GM19238 (cell line): Measurements from ENCODE around the gene TCTN1.
"Not testable (repeated sequence)": the region's sequence is repeated elsewhere in the genome, so short reads cannot be mapped to it uniquely, and the experiment has no call there.

Experiments
- DNase-seq: peaks from one replicate; pipeline ENCODE4 v3.0.0; 2011; ENCODE audit warnings: low spot score; ENCODE audit not compliant: insufficient read length

TCTN1 gene

DNA sequence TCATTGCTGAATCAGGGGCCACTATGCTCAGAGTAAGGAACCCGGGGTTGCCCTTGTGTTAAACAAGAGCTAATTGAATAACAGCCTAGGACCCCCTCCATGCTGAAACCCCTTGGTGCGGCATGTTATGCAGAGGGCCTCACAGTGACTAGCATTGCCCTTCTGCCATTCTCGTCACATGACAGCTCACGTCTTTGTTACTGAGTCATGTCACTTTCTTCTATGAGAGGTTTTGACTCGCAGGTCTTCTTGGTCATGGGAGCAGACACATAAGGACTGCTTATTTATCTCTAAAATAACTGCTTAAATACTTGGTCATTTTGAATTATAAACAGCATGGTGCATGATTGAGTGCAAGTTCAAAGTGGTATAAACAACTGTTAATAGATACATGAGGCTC, 24.9 kb downstream of the TCTN1 start:
- no peak for DNase-seq

DNA sequence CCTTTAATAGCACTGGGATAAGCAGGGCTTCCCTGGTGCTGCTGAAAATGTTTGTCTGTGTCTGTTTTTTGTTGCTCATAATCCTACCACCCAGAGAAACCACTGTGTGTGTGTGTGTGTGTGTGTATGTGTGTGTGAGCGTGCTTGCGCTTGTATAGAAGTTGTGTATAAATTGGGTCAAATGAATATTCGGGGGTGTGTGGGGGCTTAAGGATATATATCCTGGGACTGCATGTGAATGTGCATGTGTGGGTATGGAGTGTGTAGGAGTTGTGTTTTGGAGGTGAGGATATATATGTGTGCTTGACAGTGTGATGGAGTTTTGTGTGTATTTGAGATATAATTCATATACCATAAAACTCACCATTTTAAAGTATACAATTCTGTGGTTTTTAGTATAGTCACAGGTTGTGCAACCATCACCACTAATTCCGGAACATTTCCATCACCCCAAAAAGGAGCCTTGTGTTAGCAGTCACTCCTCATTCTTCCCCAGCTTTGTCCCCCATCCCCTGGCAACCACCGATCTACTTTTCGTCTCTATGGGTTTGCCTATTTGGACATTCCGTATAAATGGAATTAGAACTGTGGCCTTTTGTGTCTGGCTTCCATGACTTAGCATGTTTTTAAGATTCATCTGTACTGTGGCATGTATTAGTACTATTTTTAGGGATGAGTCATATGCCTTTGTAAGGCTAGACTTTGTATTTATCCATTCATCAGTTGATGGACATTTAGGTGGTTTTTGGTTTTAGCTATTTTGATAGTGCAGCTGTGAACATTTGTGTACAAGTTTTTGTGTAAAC, 25.6 kb downstream of the TCTN1 start:
- DNase-seq, result no peak

DNA sequence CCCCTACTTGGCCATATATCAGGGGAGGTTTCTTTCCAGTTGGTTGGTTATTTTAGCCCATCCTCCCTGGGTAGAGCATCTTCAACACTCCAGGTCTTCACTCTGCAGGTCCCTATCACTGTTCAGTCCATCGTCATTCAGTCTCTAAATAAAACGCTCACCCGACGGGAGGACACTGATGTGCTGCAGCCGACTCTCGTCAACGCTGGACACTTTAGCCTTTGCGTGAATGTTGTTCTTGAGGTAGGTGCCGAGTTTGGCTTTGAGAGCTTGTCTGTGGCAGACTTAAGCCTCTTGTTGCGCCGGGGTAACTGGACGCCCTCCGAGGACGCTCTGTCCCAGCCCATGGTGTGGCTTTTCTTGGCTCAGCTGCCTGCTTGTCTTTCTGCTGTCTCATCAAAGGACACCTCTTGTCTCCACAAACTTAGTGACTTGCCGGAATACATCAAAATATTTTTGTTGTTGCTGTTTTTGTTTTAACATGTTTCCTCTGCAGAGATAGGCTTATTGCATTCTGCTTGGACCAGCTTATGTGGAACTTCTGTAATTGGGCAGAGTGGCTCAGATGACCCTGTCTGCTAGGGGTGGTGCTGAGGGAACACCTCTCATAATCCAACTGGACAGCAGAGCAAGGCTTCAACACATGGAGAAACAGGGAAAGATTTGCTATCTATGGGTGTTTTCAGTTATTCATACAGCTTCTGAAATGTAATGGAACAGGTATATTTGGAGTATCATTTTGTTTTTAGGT, 26.5 kb downstream of the TCTN1 start:
- DNase-seq, result no peak

DNA sequence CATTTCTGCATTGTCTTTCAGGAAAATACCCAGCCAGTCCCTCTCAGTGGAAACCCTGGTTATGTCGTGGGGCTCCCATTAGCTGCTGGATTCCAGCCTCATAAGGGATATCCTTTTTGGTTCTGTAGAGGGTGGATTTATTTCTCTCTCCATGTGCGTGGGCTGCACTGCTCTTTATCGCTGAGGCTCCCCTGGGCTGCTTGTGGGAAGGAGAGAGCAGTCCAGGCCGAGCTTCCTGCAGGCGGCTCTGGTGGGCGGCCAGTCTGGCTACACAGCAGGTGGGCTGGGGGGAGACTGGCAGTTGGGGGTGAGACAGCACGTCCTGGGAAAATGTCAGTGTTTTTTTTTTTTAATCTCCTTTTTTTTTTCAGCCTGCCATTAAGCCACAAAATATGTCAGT, 27.6 kb downstream of the TCTN1 start:
- no peak for DNase-seq

DNA sequence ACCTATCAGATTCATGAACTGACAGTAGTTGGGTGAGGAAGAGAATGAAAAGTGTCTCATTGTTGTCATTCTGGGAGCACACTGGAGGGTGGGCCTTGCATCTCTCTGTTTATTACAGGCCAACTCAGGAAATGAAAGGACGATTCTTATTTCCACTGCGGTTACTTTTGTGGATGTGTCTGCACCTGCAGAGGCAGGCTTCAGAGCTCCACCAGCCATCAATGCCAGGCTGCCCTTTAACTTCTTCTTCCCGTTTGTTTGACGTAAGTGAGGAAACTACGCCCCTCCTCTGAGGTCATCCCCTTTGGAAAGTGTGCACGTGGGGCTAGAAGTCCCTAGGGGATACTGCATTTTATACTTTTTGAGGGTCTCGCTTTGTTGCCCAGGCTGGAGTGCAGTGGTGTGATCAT, 33.7 kb downstream of the TCTN1 start:
- DNase-seq, result no peak

DNA sequence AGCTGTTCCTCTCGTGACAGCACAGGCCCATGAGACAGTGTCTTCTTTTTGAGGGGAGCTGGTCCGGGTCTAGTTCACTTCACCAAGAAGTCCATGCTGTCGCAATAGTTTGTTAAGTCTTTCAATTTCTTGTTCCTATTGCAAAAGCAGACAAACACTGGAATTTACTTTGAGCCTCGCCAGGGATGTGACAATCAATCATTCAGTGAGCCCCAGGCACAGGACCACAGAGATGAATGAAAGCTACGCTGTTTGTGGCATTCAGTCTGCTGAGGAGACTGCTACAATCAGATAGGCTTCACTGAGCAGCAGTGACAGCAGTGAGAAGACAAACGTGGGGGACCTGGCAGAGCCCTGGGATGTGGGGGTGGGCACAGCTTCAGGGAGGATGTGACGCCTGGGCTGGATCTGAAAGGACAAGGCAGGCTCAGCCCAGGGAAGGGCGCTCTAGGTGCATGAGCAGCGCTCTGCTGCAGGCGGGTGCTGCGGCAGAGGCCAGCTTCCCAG, 35.5 kb downstream of the TCTN1 start:
- DNase-seq, result no peak

DNA sequence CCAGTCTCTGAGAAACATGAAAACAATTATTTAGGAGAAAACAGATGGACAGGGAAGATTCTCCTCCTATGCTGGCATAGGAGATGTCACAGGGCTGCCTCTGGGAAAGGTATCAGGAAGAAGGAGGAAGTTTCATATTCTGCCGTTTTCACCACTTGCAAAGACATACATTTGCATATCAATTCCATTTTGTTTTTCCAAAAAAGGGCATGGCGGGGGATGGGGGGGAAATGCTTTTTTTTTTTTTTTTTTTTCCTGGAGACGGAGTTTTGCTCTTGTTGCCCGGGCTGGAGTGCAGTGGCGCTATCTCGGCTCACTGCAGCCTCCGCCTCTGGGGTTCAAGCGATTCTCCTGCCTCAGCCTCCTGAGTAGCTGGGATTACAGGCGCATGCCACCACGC, 40.3 kb downstream of the TCTN1 start:
- DNase-seq, result not testable (repeated sequence)

DNA sequence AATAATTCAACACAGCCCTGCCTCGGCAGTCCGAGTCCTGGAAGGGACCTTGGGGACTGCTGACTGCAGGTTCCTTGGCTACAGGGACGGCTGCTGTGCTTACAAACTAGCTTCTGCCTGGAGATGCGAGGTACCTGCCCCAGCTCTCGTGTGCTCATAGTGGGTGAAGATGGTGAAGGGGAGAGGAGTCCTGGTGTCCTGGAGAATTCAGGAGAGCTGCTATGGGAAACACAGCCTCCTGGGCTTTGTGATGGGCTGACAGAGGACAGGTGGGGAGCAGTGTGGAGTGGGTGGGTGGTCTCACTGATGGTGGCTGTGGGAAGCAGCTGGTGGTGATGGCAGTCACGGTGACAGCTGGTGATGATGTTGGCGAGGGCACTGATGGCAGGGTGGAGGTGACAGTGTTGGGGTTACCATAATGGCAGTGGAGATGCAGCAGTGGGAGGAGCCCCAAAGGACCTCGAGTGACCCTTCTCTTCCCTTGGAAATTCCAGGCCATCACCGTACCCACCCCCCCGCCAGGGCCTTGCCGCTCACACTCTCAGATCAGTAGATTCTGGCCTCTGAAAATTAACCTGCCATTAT, 42.2 kb downstream of the TCTN1 start:
- no peak for DNase-seq

DNA sequence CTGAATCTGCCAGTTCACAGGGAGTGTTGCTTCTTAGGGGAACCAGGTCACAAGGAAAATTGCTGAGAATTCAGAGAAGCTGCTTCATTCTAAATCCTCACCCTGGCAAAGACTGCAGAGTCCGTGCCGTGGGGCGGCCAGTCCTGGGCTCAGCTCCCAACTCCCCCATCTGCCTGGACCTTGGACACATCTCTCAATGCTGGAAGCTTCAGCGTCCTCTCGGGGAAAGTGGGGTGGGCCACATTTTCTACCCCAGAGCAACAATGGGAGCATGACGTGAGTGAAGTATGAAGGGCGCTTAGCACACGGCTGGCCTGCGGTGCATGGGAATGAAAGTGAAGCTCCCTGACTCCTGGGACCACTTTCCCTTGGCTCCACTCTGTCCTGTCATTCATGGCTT, 43.8 kb downstream of the TCTN1 start:
- no peak for DNase-seq

DNA sequence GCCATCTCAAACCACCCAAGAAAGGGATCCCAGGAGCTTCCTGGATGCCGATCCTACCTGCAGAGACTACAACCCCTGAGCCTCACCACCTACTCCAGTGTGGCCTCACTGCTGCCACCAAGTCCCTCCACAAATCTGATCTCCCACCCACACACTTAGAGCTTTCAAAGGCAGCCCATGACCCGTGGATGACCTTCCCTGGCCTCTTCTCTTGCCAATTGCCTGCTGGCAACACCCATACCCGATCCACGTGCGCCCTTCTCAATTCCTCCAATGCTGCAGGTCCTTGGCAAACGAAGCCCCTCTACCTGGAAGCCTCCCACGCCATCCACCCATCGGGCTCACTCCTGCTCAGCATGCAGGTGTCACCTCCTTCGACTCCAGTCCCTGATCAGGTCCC, 44.3 kb downstream of the TCTN1 start:
- no peak for DNase-seq

DNA sequence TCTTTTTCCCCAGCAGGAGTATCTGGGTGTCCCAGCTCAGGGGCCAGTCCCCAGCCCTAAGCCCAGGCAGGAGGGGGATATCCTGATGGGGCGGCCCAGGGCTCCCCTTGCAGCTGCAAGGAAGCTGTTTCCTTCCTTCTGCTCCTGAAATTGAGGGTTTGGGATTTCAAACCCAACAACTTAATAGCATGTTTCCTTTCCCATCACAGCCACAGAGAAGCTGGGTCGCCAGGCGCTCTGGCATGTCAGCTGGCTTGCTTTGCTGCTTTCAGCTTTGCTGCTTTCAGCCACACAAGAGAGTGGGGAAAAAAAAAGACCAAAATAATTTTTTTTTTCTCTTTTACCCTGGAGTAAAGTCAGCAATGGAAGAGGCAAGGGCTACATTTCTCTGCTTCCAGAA, 44.9 kb downstream of the TCTN1 start:
- no peak for DNase-seq

DNA sequence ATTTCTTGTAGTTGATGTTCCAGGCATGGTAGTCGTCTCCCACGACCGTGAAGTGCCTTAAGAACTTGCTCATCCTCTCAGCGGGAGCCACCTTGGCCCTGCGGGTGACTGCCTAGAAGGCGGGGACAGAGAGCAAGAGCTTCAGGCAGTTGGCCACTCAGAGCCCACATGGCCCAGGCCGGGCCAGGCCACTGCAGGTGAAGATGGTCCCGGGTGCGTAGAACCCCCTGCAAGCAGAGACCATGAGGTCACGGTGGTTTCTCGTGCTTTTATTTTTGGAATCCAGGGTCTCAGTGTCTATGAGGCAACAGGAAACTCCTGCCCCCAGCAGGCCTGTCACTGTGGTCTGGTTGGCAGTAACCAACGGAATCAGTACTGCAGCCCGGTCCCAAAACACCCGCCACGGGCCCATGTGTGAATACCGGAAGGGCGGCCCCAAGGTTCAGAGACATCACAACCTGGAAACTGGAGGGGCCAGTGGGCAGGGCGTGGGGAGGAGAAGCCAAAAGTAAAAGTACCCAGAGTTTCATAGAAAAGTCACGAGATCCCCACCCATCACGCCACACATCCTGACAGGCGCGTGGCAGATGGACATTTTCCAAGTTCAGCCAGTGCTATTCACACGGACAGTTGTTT, 47.5 kb downstream of the TCTN1 start:
- DNase-seq, result peak; percentile 77

DNA sequence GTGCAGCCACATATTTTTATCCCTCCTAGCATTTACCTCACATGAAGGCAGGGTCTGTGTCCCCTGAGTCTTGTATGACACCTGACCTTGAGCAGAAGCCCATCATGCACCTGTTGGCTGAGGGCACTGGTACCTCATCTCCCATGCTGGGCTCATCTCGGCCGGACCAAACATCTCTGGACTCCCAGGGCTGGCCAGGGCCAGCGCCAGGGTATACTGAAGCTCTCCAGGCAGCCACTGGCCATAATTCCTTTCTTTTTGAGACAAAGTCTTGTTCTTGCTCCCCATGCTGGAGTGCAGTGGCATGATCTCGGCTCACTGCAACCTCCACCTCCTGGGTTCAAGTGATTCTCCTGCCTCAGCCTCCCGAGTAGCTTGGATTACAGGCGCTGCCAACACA, 53.0 kb downstream of the TCTN1 start:
- DNase-seq, result no peak

DNA sequence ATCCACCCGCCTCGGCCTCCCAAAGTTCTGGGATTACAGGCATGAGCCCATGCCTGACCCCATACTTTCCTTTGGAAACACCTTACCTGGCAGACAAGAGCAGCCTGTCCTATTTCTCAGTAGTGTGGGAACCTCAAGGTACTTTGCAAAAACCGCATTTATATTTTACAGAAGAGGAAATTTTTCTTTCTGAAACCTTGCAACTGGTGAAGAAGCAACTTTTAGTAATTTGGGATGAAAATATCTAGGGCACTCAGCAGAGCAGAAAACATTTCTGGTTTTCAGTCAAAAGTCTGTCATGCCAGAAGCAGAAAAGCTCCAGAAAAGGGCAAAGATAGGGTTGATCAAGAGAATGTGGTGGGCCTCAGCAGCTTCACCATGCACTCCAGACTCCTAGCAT, 53.7 kb downstream of the TCTN1 start:
- no peak for DNase-seq

DNA sequence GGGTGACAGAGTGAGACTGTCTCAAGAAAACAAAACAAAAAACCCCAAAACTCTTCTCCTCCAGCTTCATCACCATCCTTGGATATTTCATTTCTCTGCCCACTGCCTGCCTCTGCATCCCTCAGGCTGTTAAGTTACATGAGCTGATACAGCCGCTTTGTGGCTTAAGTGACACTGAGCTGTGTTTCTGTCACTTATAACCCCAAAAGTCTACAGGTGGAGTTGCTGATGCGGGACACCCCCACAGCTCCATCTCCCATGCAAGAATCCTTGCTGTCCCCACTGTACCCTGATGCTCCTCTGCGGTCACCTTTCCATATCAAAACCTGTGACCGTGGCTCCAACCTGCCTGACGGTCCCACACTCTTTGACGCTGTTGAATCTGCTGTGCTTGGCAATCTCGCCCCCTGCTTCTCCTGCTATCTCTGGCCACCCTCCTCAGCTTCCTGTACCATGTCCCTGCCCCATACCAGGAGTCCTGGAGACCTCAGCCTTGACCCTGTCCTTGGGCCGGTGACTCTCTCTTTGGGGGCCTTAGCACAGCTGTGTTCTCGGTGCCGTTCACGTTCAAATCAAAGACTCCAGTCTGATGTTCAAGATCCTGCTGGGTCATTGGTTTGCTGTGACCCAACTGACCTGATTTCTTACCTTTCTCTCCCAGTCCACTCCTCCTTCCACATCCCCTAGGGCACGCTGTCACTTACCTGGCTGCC, 54.7 kb downstream of the TCTN1 start:
- DNase-seq, result no peak

DNA sequence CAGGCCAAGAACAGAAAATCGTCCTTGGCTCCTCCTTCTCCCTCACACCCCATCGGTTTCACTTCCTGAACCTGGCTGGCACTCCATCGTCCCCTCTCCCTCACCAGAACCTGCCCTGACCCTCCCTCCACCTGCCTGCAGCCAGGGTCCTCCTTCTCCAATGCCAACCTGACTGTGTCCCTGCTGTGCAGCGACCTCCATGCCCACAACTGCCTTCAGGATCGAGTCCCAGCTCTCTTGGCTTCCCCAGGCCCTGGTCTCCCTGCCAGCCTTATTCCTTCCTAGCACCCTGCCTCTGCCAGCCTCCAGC, 55.2 kb downstream of the TCTN1 start:
- DNase-seq, result no peak

DNA sequence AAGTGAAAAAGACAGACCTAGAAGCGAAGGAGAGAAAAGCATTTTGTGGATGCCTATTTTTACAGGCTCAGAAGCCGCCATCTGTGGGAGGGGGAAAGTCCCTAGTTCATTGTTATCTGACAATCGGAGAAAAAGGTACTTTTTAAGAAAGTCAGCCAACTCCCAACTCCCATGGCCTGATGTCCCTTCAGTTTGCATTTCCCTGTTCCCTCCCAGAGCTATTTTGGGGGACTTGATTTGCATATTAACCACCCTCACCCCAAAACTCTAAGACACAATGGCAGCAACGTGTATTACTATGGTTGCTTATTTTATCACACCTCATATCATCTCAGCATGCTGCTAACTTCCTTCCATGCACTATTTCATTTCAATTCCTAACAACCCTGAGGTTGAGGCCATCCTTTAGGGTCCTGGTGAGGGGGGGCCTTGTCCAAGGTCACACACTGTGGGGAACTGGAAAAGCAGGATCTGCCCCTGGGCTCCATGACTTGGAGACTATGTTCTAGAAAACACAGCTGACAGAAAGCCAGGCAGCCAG, 56.3 kb downstream of the TCTN1 start:
- DNase-seq, result no peak

DNA sequence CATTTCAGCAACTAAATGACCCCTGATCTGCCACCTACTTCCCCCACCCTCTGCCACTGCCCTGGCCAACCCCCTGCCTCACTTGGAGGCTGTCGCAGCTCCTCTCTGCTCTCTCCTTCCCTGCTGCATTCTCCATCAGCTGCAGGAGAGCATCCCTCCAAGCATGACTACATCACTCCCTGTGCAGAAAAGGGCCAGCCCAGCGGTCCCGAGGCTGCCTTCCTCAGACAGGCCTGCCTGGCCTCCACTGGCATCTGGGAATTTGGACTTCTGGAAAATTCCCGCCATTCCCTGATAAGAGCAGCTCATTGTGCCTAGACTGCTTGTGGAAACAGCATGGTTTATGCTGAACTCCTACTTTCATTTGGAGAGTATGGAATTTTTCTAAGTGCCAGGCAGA, 62.2 kb downstream of the TCTN1 start:
- no peak for DNase-seq

DNA sequence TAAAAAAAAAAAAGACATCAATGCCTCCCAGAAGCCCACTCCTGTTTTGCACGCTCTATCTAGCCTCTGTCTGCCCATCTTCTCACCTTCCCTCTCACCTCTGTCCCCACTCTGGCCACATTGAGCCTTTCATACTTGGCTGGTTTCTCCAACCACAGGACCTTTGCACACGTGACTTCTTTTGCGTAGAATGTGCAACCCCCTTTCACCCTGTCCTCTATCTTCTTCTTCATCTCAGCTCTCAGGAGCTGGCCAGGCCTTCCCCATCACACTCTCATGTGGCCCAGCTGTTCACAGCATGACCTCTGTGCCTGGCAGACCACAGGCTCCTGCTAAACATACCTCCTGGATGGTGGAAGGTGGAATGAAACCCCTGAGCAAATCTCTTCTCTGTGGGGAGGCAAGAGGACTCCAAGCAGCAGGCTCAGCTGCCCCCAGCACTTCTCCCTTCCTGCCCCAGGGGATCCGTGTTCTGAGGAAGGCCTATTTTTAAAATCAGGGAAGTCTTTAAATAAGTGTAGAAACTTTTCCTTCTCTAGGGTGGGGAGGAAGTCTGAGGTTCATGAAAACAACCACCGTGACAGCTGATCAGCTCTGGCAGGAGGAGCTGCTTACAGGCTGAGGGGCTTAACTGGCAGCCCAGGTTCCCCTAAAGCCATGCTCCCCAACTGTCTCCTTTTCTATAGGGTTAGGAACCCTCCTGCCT, 63.4 kb downstream of the TCTN1 start:
- DNase-seq, result no peak

DNA sequence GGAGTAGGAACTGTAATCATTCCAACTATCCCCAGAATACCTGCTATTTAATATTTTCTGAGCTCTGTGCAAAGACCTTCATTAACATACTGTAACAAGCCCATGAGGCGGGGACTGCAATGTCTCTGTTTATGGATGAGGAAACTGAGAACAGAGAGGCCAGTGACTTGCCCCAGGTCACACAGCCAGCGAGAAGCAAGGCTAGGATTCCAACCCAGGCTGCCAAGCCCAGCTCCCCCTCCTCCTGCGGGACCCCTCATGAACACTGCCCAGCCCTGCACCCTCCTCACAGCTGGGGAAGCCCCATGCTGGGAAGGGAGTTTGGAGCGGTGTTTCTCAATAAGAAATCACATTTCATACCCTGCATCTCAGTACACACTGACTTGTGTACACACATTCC, 64.1 kb downstream of the TCTN1 start:
- no peak for DNase-seq

DNA sequence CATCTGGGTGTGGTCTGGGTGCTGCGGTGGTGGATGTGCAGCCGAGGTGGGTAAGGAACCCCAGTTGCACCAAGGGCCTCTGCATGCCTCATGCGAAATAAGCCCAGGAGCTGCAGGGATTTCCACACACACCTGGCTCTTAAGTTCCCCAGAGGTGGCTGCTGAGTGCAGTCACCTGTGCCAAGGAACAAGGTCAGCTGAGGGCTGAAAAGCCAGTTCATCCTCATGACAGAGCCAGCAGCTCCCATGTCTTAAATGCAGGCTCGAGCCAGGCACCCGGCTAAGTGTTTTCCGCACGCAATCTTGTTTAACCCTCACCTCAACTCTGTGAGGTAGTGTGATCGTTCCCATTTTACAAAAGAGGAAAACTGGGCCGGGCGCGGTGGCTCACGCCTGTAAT, 65.3 kb downstream of the TCTN1 start:
- no peak for DNase-seq
